ENCODE results near the gene MGLL. TPM values are rescaled to one million over a fixed set of nuclear protein-coding genes. Genes with fewer than 3 reads are reported as not detected.

The MGLL gene
- total RNA-seq, 2 donors from 2014 or later = 123 to 200 TPM

DNA sequence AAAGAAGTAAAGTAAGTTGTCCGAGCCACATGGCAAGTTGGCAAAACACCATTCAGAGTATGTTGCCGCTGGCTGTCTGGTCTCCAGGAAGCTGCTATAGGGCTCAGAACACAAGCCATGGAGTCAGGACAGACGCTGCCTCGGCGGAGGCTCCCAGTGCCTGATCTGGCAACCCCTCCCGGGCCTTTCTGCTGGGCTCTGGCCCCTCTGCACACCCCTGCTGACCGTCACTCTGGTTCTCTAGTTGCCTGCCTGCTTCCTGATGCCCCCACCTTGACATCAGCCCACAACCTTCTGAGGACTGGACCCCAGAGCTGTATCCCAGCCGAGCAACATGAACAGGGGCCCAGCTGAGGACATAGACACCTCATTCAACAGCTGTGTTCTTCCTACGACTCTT is 39.1 kb downstream of the MGLL start:
- peaks cover 12% of the 10 kb centered on the region for H3K4me1 ChIP-seq
- DNase-seq = no peak
- H3K27ac ChIP-seq = no peak overlapping the region

DNA sequence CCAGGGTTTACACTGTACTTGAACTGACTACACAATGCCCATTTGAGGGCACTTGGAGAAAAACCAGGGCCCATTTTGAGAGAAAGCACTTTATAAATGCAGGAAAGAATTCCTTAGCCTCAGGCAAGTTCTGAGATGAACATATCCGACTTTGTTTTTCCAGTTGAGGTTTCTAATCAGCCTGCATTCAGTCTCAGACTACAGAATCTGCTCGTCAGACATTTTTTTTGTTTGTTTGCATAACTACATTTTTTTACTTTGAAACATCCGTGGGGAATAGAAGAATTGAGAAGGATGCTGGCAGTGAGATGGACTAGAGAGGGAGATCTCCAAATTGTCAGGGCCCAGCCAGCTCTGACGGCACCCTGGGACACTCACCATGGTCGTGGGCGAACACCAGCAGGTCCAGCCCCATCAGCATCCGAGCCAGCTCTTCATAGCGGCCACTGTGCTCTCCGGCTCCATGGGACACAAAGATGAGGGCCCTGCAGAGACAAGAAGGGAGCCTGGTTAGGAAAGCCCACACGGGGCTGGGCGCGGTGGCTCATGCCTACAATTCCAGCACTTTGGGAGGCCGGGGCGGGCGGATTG is 40.8 kb downstream of the MGLL start:
- H3K27ac ChIP-seq = peak overlapping the region; percentile 26
- TF ChIP-seq, protein P1, sequence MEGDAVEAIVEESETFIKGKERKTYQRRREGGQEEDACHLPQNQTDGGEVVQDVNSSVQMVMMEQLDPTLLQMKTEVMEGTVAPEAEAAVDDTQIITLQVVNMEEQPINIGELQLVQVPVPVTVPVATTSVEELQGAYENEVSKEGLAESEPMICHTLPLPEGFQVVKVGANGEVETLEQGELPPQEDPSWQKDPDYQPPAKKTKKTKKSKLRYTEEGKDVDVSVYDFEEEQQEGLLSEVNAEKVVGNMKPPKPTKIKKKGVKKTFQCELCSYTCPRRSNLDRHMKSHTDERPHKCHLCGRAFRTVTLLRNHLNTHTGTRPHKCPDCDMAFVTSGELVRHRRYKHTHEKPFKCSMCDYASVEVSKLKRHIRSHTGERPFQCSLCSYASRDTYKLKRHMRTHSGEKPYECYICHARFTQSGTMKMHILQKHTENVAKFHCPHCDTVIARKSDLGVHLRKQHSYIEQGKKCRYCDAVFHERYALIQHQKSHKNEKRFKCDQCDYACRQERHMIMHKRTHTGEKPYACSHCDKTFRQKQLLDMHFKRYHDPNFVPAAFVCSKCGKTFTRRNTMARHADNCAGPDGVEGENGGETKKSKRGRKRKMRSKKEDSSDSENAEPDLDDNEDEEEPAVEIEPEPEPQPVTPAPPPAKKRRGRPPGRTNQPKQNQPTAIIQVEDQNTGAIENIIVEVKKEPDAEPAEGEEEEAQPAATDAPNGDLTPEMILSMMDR (IDR thresholded peaks at IDR 0.05) = no peak
- H3K4me3 ChIP-seq = no peak overlapping the region
- no peak for DNase-seq
- peaks cover 11% of the 10 kb centered on the region for H3K4me1 ChIP-seq
- intact Hi-C loops (cut with DNase I) = no loop called here
- peak overlapping the region in 1 of 2 donors; percentile 7 for H3K9ac ChIP-seq (ENCODE audit: low read depth in 2 of 2, low read length in 2 of 2)
- no peaks in the 10 kb centered on the region for H3K9me3 ChIP-seq
- no peaks in the 10 kb centered on the region for H3K27me3 ChIP-seq
- H3K36me3 ChIP-seq = no peaks in the 10 kb centered on the region

More for the DNA sequence above, 39.1 kb downstream of the MGLL start:
- TF ChIP-seq, protein P1 (IDR thresholded peaks at IDR 0.05) = no peak
- no peaks in the 10 kb centered on the region for H3K36me3 ChIP-seq
- no peak overlapping the region for H3K4me3 ChIP-seq
- no peaks in the 10 kb centered on the region for H3K27me3 ChIP-seq
- no peaks in the 10 kb centered on the region for H3K9me3 ChIP-seq
- intact Hi-C loops (cut with DNase I) = no loop called here
- no peak overlapping the region for H3K9ac ChIP-seq (ENCODE audit: low read depth in 2 of 2, low read length in 2 of 2)

DNA sequence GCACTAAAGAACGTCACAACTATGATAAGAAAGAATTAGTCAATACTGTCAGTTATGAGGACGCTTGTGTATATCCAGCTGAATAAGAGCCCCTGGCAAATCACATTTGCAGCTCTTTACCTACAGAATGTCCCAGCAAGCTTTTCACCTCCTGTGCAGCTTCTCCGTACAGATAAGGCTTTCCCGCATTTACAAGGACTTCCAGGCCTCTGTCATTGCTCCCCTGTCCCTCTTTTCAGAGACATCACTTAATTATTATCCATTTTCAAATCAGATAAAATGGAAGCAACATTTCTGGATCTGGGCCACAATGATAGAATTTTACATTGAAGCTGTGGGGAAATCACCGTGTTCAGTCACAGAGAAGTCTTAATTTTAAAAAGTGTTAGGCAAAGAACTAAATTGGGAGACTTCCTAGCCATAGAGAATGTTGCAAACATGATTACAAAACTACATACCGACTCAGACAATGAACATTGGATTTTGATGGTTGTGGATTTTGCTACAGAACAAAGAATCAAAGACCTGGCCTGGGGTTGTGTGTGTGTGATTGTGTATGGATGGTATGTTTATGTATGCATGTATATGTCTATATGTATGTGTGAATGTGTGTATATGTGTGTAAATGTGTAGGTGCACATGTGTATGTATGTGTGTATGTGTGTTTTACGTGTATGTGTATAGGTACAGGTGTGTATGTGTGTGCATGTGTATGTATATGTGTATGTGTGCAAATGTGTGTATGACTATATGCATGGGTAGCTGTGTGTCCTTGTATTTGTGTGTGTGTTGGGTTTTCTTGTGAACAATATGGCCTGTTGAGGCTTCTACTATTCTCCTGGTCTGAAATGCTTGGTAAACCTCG is 41.5 kb downstream of the MGLL start:
- H3K27ac ChIP-seq = peak overlapping the region; percentile 26

DNA sequence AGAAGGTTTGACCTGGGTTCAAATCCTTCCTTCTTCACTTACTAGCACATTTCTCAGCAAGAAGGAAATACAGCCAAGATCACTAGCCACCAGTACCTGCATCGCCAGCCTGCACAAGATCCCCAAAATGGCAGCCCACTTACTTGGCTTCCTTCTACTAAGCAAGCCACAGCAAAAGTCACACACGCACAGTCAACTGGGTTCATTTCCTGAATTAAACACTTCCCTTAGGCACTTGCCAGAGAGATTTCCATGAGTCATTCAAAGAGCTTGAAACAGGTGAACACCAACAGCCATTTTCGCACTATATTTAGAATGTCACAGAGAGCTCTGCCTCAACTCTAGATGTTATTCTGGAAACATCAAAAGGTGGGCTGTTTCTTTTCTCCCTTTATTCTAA is 42.6 kb downstream of the MGLL start:
- TF ChIP-seq, protein P1 (IDR thresholded peaks at IDR 0.05) = no peak
- Histone ChIP-seq H3K9ac (ENCODE audit: low read depth in 2 of 2, low read length in 2 of 2) (no peak overlapping the region), H3K4me3 (no peak overlapping the region), H3K27ac (no peak overlapping the region), H3K9me3 (no peaks in the 10 kb centered on the region), H3K4me1 (no peaks in the 10 kb centered on the region), H3K36me3 (no peaks in the 10 kb centered on the region), H3K27me3 (no peaks in the 10 kb centered on the region)
- DNase-seq = no peak
- intact Hi-C loops (cut with DNase I) = no loop called here

More for the DNA sequence above, 41.5 kb downstream of the MGLL start:
- H3K27me3 ChIP-seq = no peaks in the 10 kb centered on the region
- DNase-seq = no peak
- H3K9ac ChIP-seq (ENCODE audit: low read depth in 2 of 2, low read length in 2 of 2) = peak overlapping the region in 1 of 2 donors; percentile 7
- no peaks in the 10 kb centered on the region for H3K9me3 ChIP-seq
- H3K36me3 ChIP-seq = no peaks in the 10 kb centered on the region
- TF ChIP-seq, protein P1 (IDR thresholded peaks at IDR 0.05) = no peak
- intact Hi-C loops (cut with DNase I) = no loop called here
- no peak overlapping the region for H3K4me3 ChIP-seq
- H3K4me1 ChIP-seq = peaks cover 5% of the 10 kb centered on the region

DNA sequence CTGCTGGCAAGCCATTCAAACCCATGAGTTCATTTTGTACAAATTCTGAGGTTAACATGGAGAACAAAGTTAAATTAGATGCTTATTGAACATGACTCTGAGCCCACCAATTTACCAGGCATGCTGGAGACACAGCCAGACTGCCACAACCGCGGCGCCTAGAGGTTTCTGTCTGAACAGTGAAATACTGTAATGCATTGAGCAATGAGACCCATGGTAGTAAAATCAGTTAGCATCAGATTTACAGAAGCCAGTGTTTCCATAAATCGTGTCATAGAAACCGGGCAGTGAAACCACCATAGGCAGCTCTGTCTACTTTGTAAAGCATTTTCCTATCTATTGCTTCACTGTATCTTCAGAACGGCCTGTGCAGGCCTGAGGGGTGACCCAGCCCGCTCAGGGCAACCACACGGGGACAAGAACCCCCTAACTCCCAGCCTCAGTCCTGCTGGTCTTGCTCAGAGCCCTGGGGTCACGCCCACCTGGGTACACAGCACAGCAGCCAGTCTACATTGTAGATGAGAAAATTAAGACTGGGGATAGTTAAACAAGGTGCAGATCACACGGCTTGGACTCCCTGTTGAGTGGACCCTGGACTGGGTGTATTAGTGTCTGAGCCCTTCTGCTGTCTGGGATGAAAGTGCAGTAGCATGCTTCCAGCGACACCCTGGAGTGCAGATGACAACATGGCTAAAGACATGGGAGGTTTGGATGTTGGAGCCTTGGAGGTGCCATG is 44.2 kb downstream of the MGLL start:
- TF ChIP-seq, protein P1 (IDR thresholded peaks at IDR 0.05) = no peak
- H3K4me1 ChIP-seq = no peaks in the 10 kb centered on the region
- no peaks in the 10 kb centered on the region for H3K36me3 ChIP-seq
- no peak overlapping the region for H3K9ac ChIP-seq (ENCODE audit: low read depth in 2 of 2, low read length in 2 of 2)
- no peak for DNase-seq
- intact Hi-C loops (cut with DNase I) = no loop called here
- no peaks in the 10 kb centered on the region for H3K27me3 ChIP-seq
- H3K4me3 ChIP-seq = no peak overlapping the region
- H3K9me3 ChIP-seq = no peaks in the 10 kb centered on the region
- H3K27ac ChIP-seq = no peak overlapping the region
